Lower lobe of right lung (tissue), 2 donors: Measurements from ENCODE around the gene UBAC1. TPM values are rescaled to one million over a fixed set of nuclear protein-coding genes. Genes with fewer than 3 reads are reported as not detected.

Experiments used
- ATAC-seq, 2 donors: fragments of 200-7000 bp; cut with Tn5 transposase; one replicate each; pipeline ENCODE4 v1.9.1; 2020 to 2022; ENCODE audit warnings: mild to moderate bottlenecking in 2 of 2, moderate library complexity in 2 of 2
- DNase-seq: peaks from one replicate; pipeline ENCODE4 v3.0.0-alpha.2; 2020
- H3K27ac ChIP-seq: fragments of 200-600 bp; one replicate; pipeline ENCODE4 v1.8.0; 2022
- H3K27me3 ChIP-seq: fragments of 200-600 bp; one replicate; pipeline ENCODE4 v1.8.0; 2022; ENCODE audit warnings: low read depth
- H3K36me3 ChIP-seq: fragments of 200-600 bp; one replicate; pipeline ENCODE4 v1.8.0; 2022; ENCODE audit warnings: mild to moderate bottlenecking
- H3K4me1 ChIP-seq: fragments of 200-600 bp; one replicate; pipeline ENCODE4 v1.8.0; 2022
- H3K4me3 ChIP-seq: fragments of 200-600 bp; one replicate; pipeline ENCODE4 v1.8.0; 2022; ENCODE audit warnings: mild to moderate bottlenecking
- H3K9me3 ChIP-seq: fragments of 200-600 bp; one replicate; pipeline ENCODE4 v1.8.0; 2022
- intact Hi-C: fragments of 100-400 bp; cut with DNase I; formaldehyde crosslinking; loops from one replicate; pipeline ENCODE4 v1.11.0; 2022
- total RNA-seq: library from RNA; stranded (reverse); fragmentation: NEBNext Ultra II Directional; extraction: Animal tissue kit (Norgen Biotek cat#: 25700); gene quantifications from one replicate; pipeline ENCODE4 v1.2.1, GENCODE V29; 2021
- TF ChIP-seq, protein P1 (sequence below): fragments of 200-600 bp; IDR thresholded peaks from one replicate; pipeline ENCODE4 v1.8.0; 2022; ENCODE audit warnings: antibody characterized with exemption, mild to moderate bottlenecking
- donor health status: DM: no; HTN: yes; CAD: no; lungs with severe emphysema.

UBAC1 gene
- total RNA-seq, 1 donor from 2014 or later: 40.3 TPM

- intact Hi-C loops: no loop called here
- H3K36me3 ChIP-seq: peaks cover 74% of the 10 kb centered on the region
- no peak for DNase-seq
Measured at GRCh38 chr9:135933114-135933513, 28.1 kb downstream of the UBAC1 start.

DNA sequence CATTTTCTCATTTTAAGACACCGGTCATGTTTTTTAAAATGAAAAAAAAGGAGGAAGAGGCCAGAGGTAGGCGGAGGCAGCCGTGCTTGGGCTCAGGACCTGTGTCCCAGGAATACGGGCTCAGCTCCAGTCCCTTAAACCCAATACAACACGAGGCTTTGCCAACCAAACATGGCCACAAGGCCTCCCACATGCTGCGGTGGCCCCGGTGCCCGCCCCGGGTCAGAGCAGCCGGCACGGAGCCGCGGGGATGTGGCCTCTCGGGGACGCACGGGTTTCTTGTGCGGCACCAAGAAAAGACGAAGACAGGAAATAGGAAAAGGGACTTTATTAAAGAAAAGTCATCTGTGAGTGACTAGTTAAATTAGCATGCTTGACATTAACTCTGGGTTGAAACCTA lies 28.5 kb downstream of the UBAC1 start:
- H3K4me3 ChIP-seq: no peak overlapping the region
- H3K36me3 ChIP-seq: peaks cover 70% of the 10 kb centered on the region
- ATAC-seq (no peak), DNase-seq (no peak)
- no peaks in the 10 kb centered on the region for H3K9me3 ChIP-seq
- no peaks in the 10 kb centered on the region for H3K27me3 ChIP-seq
- intact Hi-C loops: no loop called here
- no peak overlapping the region for H3K27ac ChIP-seq
- TF ChIP-seq, protein P1, sequence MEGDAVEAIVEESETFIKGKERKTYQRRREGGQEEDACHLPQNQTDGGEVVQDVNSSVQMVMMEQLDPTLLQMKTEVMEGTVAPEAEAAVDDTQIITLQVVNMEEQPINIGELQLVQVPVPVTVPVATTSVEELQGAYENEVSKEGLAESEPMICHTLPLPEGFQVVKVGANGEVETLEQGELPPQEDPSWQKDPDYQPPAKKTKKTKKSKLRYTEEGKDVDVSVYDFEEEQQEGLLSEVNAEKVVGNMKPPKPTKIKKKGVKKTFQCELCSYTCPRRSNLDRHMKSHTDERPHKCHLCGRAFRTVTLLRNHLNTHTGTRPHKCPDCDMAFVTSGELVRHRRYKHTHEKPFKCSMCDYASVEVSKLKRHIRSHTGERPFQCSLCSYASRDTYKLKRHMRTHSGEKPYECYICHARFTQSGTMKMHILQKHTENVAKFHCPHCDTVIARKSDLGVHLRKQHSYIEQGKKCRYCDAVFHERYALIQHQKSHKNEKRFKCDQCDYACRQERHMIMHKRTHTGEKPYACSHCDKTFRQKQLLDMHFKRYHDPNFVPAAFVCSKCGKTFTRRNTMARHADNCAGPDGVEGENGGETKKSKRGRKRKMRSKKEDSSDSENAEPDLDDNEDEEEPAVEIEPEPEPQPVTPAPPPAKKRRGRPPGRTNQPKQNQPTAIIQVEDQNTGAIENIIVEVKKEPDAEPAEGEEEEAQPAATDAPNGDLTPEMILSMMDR: no peak
- no peaks in the 10 kb centered on the region for H3K4me1 ChIP-seq

More at GRCh38 chr9:135933114-135933513, 28.1 kb downstream of the UBAC1 start:
- H3K9me3 ChIP-seq: no peaks in the 10 kb centered on the region
- no peaks in the 10 kb centered on the region for H3K4me1 ChIP-seq
- TF ChIP-seq, protein P1: no peak
- no peak overlapping the region for H3K27ac ChIP-seq
- H3K27me3 ChIP-seq: no peaks in the 10 kb centered on the region
- no peak for ATAC-seq
- H3K4me3 ChIP-seq: no peak overlapping the region

DNA sequence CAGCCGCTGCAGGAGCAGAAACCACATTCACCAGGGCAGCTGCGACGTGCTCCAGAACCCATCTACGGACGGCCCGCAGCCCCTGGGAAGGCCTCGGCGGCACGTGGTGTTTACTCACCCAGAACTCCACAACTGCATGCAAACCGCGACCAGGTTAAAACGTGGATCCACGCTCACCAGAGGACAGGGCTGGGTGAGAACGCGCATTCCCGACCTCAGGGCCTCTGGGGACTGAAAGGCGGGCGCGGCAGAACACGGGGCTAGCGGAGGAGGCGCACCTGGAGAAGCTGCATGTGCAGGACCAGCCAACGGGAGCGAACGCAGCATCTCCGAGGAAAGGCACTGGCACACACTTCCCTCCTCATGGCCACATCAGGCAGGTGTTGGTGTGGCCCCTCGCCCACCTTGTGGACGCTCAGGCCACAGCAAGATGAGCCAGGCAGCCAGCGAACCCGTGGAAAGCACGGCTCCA lies 29.8 kb downstream of the UBAC1 start:
- intact Hi-C loops: no loop called here
- peaks cover 57% of the 10 kb centered on the region for H3K36me3 ChIP-seq
- H3K4me3 ChIP-seq: no peak overlapping the region
- no peaks in the 10 kb centered on the region for H3K9me3 ChIP-seq
- no peak overlapping the region for H3K27ac ChIP-seq
- ATAC-seq (no peak), DNase-seq (no peak)
- TF ChIP-seq, protein P1: no peak
- H3K27me3 ChIP-seq: no peaks in the 10 kb centered on the region
- no peaks in the 10 kb centered on the region for H3K4me1 ChIP-seq

- ATAC-seq (no peak), DNase-seq (no peak)
- H3K4me3 ChIP-seq: no peak overlapping the region
- H3K27me3 ChIP-seq: no peaks in the 10 kb centered on the region
- peaks cover 50% of the 10 kb centered on the region for H3K36me3 ChIP-seq
- TF ChIP-seq, protein P1: no peak
- no peaks in the 10 kb centered on the region for H3K9me3 ChIP-seq
- H3K4me1 ChIP-seq: no peaks in the 10 kb centered on the region
- H3K27ac ChIP-seq: no peak overlapping the region
- intact Hi-C loops: no loop called here
Measured at GRCh38 chr9:135930446-135931345, 30.5 kb downstream of the UBAC1 start.

DNA sequence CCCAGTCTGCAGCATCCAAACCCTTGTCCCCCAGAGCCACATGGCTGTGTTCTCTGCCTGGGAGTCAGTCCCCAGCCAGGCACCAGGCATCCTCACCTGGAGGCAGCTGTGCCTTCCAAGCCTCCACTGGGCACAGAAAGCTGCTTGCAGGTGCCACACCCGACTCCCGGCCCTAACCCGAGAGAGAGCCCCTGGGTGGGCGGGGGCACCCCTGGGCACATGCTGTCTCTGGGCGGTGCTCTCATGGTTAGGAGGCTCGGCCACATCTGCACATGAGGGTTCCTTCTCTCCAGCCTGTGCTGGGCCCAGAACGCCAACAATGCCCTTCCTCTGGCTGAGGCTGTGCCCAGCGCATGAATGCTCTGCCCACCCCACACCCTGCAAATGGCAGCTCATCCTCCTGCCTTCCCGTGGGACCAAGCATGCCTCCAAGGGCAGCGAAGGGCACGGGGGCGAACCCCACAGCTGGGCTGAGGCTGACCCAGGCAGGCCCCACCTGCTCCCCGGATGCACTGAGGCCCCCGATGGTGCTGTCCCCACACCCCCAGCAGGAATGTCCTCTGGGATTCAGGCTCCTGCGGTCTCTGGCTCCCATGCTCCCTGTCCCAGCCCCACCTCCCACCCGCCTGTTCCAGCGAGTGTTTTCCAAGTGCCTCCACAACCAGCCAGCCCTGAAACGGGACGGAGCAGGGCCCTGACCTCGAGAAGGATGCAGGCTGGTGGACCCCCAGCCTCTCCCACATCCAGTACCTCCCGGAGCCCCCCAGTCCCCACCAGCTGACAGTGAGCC lies 31.3 kb downstream of the UBAC1 start:
- intact Hi-C loops: no loop called here
- TF ChIP-seq, protein P1: no peak
- H3K27me3 ChIP-seq: no peaks in the 10 kb centered on the region
- H3K9me3 ChIP-seq: no peaks in the 10 kb centered on the region
- H3K36me3 ChIP-seq: peaks cover 42% of the 10 kb centered on the region
- ATAC-seq (no peak), DNase-seq (no peak)
- H3K4me1 ChIP-seq: no peaks in the 10 kb centered on the region
- H3K4me3 ChIP-seq: no peak overlapping the region
- no peak overlapping the region for H3K27ac ChIP-seq
